ENCODE results near the gene CCSER1. TPM values are rescaled to one million over a fixed set of nuclear protein-coding genes. Genes with fewer than 3 reads are reported as not detected.
"Not testable (repeated sequence)": the region's sequence is repeated elsewhere in the genome, so short reads cannot be mapped to it uniquely, and the experiment has no call there.

Gene CCSER1
- total and polyA plus RNA-seq, 7 donors: 0.06 to 2.5 (median 0.30) TPM

DNA sequence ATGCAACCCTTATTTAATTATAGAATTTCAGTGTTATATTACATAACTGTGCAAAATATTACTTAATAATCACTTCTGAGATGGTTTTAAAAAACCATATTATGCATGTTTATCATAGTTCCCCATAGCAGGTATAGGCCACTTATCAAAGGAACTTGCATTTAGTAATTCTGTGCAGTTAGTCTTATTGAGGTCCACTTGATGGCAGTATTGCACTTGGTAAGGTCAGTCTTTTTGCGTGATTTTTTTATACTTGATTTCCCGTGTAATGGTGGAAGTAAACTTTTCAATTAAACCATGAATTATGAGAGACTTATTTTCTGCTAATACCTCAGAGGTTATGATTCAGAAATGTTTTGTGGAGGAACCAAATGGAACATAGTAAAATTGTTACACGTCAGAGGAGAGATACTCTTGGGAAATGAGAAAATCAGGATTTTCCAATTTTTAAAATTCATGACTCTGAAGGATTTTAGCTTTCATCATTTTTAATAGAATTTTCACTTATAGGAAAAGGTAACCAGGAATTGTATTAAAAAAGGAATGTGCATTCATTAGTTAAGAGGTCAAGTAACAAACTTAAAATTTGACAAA is 230.0 kb downstream of the CCSER1 start:
- 8 to 13% (median 12%) methylated on average over 3 of the region's 3 CpGs for WGBS, 3 donors
- DNase-seq (no peak), ATAC-seq (no peak)
- Histone ChIP-seq H3K36me3 (ENCODE audit: insufficient read depth in 1 of 2, low read depth in 1 of 2) (no peaks in the 10 kb centered on the region), H3K4me3 (no peak overlapping the region), H3K9me3 (no peaks in the 10 kb centered on the region), H3K4me1 (no peaks in the 10 kb centered on the region), H3K27ac (no peak overlapping the region), H3K27me3 (ENCODE audit: insufficient read depth in 3 of 3, low read length in 2 of 3) (no peaks in the 10 kb centered on the region)
- TF ChIP-seq, protein P1, sequence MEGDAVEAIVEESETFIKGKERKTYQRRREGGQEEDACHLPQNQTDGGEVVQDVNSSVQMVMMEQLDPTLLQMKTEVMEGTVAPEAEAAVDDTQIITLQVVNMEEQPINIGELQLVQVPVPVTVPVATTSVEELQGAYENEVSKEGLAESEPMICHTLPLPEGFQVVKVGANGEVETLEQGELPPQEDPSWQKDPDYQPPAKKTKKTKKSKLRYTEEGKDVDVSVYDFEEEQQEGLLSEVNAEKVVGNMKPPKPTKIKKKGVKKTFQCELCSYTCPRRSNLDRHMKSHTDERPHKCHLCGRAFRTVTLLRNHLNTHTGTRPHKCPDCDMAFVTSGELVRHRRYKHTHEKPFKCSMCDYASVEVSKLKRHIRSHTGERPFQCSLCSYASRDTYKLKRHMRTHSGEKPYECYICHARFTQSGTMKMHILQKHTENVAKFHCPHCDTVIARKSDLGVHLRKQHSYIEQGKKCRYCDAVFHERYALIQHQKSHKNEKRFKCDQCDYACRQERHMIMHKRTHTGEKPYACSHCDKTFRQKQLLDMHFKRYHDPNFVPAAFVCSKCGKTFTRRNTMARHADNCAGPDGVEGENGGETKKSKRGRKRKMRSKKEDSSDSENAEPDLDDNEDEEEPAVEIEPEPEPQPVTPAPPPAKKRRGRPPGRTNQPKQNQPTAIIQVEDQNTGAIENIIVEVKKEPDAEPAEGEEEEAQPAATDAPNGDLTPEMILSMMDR (IDR thresholded peaks at IDR 0.05): peak; percentile 18
- intact Hi-C loops (cut with DNase I): no loop called here

DNA sequence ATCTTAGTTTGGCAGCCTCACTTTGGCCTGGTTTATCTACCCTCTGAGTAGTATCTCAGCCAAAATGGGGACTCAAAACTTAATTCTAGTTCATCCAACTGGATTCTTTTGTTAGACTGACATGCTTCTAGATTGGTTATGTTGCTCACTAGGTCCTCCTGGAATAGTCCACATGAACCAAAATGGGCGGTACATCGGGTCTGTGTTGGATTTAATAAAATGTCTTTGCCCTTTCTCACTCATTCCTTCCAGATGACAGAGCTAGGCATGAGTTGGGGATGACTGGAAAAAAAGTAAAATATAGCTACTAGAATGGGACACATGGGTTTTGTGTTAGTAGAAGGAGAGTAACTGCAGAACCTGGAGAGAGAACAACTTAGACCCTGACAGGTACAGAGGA is 247.9 kb downstream of the CCSER1 start:
- DNase-seq: no peak
- intact Hi-C loops (cut with DNase I): no loop called here
- Histone ChIP-seq H3K27ac (no peak overlapping the region), H3K36me3 (ENCODE audit: insufficient read depth in 1 of 2, low read depth in 1 of 2) (no peaks in the 10 kb centered on the region), H3K4me1 (no peaks in the 10 kb centered on the region), H3K4me3 (no peak overlapping the region), H3K9me3 (no peaks in the 10 kb centered on the region), H3K27me3 (ENCODE audit: insufficient read depth in 3 of 3, low read length in 2 of 3) (no peaks in the 10 kb centered on the region)
- WGBS, 3 donors: 73 to 92% (median 92%) methylated on average over 2 of the region's 2 CpGs
- TF ChIP-seq, protein P1 (IDR thresholded peaks at IDR 0.05): no peak
- ATAC-seq: no peak

DNA sequence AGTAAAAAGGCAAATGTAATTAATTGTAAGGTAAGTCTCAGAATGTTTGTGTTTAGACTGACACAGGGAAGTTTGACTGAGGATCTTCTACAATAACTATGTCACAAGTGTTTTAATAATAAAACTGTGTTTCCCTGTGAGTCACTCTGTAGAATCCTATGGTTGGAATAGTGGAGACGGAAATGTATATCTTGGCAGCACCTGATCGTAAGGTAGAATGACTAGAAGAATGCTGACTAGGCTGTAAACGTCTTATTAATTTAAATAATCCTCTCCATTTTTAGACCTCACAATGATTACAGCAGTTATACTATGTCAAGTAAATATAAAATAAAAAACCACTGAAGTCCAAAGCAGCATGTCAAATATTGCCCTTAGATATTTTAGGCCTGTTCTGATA is 266.0 kb downstream of the CCSER1 start:
- intact Hi-C loops (cut with DNase I): no loop called here
- Histone ChIP-seq H3K27ac (no peak overlapping the region), H3K9me3 (no peaks in the 10 kb centered on the region), H3K4me1 (no peaks in the 10 kb centered on the region), H3K4me3 (no peak overlapping the region), H3K27me3 (ENCODE audit: insufficient read depth in 3 of 3, low read length in 2 of 3) (no peaks in the 10 kb centered on the region), H3K36me3 (ENCODE audit: insufficient read depth in 1 of 2, low read depth in 1 of 2) (no peaks in the 10 kb centered on the region)
- DNase-seq: no peak
- TF ChIP-seq, protein P1 (IDR thresholded peaks at IDR 0.05): no peak
- whole genome bisulfite sequencing, 3 donors: 86 to 89% (median 88%) methylated on average over 3 of the region's 3 CpGs
- no peak for ATAC-seq

DNA sequence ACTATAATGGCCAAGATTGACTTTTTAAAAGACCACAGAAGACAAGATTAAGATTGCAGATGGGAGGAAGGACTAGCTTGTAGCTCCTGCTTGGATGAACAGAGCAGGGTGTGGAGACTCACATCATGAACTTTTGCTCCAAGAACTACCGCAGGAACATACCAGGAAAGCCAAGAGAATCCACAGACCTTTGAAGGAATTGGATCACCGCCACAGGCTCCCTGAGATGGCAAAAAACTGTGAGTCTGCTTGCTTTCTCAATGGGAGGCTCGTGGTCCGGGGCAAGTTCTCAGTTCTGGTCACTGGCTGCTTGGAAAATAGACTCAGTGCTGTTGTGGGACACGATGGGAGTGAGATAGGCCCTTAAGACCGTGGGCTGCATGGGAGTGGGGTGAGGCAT is 276.6 kb downstream of the CCSER1 start:
- Histone ChIP-seq H3K27ac (no peak overlapping the region), H3K9me3 (no peaks in the 10 kb centered on the region), H3K36me3 (ENCODE audit: insufficient read depth in 1 of 2, low read depth in 1 of 2) (no peaks in the 10 kb centered on the region), H3K27me3 (ENCODE audit: insufficient read depth in 3 of 3, low read length in 2 of 3) (no peaks in the 10 kb centered on the region), H3K4me3 (no peak overlapping the region), H3K4me1 (no peaks in the 10 kb centered on the region)
- 75 to 86% (median 84%) methylated on average over 6 of the region's 6 CpGs for WGBS, 3 donors
- TF ChIP-seq, protein P1 (IDR thresholded peaks at IDR 0.05): no peak
- DNase-seq (no peak), ATAC-seq (no peak)
- intact Hi-C loops (cut with DNase I): no loop called here

DNA sequence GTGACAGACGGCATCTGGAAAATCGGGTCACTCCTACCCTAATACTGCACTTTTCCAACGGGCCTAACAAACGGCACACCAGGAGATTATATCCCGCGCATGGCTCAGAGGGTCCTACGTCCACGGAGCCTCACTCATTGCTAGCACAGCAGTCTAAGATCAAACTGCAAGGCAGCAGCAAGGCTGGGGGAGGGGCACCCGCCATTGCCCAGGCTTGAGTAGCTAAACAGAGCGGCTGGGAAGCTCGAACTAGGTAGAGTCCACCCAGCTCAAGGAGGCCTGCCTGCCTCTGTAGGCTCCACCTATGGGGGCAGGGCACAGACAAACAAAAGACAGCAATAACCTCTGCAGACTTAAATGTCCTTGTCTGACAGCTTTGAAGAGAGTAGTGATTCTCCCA is 280.7 kb downstream of the CCSER1 start:
- ATAC-seq, DNase-seq: not testable (repeated sequence)

DNA sequence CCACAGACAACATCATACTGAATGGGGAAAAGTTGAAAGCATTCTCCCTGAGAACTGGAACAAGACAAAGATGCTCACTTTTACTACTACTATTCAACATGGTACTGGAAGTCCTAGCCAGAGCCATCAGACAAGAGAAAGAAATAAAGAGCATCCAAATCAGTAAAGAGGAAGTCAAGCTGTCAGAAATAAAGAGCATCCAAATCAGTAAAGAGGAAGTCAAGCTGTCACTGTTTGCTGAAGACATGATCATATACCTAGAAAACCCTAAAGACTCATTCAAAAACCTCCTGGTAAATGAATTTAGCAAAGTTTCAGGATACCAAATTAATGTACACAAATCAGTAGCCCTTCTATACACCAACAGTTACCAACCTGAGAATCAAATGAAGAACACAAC is 285.6 kb downstream of the CCSER1 start:
- intact Hi-C loops (cut with DNase I); ATAC-seq; H3K4me3 ChIP-seq; H3K36me3 ChIP-seq (ENCODE audit: insufficient read depth in 1 of 2, low read depth in 1 of 2); H3K9me3 ChIP-seq; H3K4me1 ChIP-seq; DNase-seq; H3K27me3 ChIP-seq (ENCODE audit: insufficient read depth in 3 of 3, low read length in 2 of 3); H3K27ac ChIP-seq: not testable (repeated sequence)

More for the DNA sequence above, 280.7 kb downstream of the CCSER1 start:
- H3K4me3 ChIP-seq; H3K36me3 ChIP-seq (ENCODE audit: insufficient read depth in 1 of 2, low read depth in 1 of 2); H3K27ac ChIP-seq; H3K4me1 ChIP-seq; H3K9me3 ChIP-seq; H3K27me3 ChIP-seq (ENCODE audit: insufficient read depth in 3 of 3, low read length in 2 of 3); intact Hi-C loops (cut with DNase I): not testable (repeated sequence)
- WGBS, 3 donors: 88 to 94% (median 91%) methylated on average over 11 of the region's 11 CpGs
